Measurements from ENCODE around the gene NRXN2.
"Not testable (repeated sequence)": the region's sequence is repeated elsewhere in the genome, so short reads cannot be mapped to it uniquely, and the experiment has no call there.

The NRXN2 gene

GRCh38 chr11:64605244-64605560, 117.8 kb downstream of the NRXN2 start:
- DNase-seq (ENCODE audit: low spot score) = no peak

- no peak for DNase-seq (ENCODE audit: low spot score)
Observed at GRCh38 chr11:64604458-64605243, 118.3 kb downstream of the NRXN2 start.

GRCh38 chr11:64603411-64604110, 119.4 kb downstream of the NRXN2 start:
- DNase-seq (ENCODE audit: low spot score) = no peak

GRCh38 chr11:64602466-64603070, 120.4 kb downstream of the NRXN2 start:
- DNase-seq (ENCODE audit: low spot score) = no peak

- no peak for DNase-seq (ENCODE audit: low spot score)
Observed at GRCh38 chr11:64601605-64602465, 121.2 kb downstream of the NRXN2 start.

- DNase-seq (ENCODE audit: low spot score) = no peak
Observed at GRCh38 chr11:64600281-64600992, 122.6 kb downstream of the NRXN2 start.

GRCh38 chr11:64599698-64600211, 123.2 kb downstream of the NRXN2 start:
- no peak for DNase-seq (ENCODE audit: low spot score)

GRCh38 chr11:64598797-64599697, 124.0 kb downstream of the NRXN2 start:
- no peak for DNase-seq (ENCODE audit: low spot score)

- DNase-seq (ENCODE audit: low spot score) = no peak
Observed at GRCh38 chr11:64598106-64598796, 124.7 kb downstream of the NRXN2 start.

GRCh38 chr11:64597671-64598101, 125.3 kb downstream of the NRXN2 start:
- DNase-seq (ENCODE audit: low spot score) = no peak

GRCh38 chr11:64595922-64596321, 127.1 kb downstream of the NRXN2 start:
- DNase-seq (ENCODE audit: low spot score) = not testable (repeated sequence)

GRCh38 chr11:64594159-64594939, 128.6 kb downstream of the NRXN2 start:
- DNase-seq (ENCODE audit: low spot score) = no peak

- DNase-seq (ENCODE audit: low spot score) = no peak
Observed at GRCh38 chr11:64593156-64594105, 129.6 kb downstream of the NRXN2 start.

- no peak for DNase-seq (ENCODE audit: low spot score)
Observed at GRCh38 chr11:64592656-64593055, 130.3 kb downstream of the NRXN2 start.

GRCh38 chr11:64592234-64592615, 130.8 kb downstream of the NRXN2 start:
- DNase-seq (ENCODE audit: low spot score) = no peak

GRCh38 chr11:64591257-64592233, 131.5 kb downstream of the NRXN2 start:
- DNase-seq (ENCODE audit: low spot score) = no peak
